Measurements from ENCODE around the gene FASTK.
A peak's percentile ranks its signal among the peaks of the same experiment; 100 is the strongest.

Gene FASTK

DNA sequence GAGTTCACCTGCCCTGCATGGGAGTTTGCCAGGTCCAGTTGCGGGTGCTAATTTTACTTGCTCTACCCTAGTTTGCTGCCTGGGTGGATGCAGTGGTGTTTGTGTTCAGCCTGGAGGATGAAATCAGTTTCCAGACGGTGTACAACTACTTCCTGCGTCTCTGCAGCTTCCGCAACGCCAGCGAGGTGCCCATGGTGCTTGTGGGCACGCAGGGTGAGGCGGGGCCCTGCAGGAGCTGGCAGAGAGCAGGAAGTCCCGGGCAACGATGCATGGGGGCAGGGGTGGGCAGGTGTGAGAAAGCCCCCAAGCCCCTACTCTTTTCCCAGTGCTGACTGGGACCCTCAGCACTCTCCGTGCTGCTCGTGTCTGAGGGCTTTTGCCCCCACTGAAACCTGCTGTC, 37.0 kb upstream of the FASTK start:
- DNase-seq (ENCODE audit: low spot score) = no peak

DNA sequence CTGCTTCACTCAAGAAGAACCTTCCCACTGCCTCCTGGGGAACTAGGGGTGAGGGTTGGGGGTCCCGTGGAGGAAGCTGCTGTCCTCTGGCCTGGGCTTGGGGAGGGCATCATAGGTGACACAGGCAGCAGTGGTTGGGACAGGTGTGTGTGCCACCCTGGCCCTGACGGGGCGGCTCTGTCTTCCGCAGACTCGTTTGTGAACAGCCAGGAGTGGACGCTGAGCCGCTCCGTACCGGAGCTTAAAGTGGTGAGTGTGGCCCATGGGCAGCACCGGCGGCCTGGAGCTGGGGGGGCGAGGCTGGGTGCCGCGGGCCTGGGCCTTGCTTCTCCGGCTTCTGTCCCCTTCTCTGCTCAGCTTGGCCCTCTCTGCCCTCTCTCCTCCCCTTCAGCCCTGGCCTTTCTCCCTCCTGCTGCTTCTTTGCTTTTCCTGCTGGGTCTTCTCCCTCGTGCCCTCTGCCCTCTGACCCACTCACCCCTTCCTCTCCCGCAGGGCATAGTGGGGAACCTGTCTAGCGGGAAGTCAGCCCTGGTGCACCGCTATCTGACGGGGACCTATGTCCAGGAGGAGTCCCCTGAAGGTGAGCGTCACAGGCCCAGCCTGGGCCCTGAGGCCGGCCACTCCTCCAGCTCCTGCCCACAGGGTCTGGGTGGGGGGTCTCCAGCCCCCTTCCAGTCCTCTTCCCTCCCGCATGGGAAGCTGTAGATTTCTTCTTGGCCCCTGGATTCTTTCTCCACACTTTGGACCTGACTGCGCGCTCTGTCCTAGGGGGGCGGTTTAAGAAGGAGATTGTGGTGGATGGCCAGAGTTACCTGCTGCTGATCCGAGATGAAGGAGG, 36.2 kb upstream of the FASTK start:
- no peak for DNase-seq (ENCODE audit: low spot score)

- no peak for DNase-seq (ENCODE audit: low spot score)
These were observed 35.3 kb upstream of the FASTK start for GRCh38 chr7:151115836-151116418.

DNA sequence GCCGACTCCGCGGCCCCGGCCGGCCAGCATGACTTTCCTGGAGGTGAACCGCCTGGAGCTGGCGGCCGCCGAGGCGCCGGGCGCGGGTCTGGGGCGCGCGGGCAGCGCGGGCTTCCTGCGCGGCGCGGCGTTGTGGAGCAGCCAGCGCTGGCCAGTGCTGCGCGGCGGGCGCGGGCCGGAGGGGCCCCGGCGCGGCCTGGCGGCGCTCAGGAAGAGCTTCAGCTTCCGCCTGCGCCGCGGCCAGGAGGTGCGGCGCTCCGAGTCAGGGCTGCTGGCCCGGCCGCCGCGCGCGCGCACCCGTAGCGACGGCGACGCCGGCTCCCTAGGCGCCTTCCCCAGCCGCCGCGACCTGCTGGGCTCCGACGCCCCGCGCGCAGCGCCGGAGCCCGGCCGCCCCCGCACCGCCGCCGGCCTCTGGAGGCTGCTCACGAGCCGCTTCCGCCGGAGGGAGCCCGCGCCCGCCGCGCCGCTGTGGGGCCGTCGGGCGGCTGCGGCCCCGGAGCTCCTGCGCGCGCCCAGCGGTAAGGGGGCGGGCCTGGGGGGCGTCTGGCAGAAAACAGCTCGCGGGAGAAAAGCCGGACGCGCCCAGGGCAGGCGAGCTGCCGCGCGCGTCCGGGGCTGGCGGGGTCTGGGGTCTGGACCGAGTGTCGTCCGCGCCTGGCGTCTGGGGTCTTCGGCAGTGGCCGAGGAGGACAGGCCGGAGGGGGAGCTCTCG, 34.7 kb upstream of the FASTK start:
- DNase-seq (ENCODE audit: low spot score) = no peak

- DNase-seq (ENCODE audit: low spot score) = no peak
These were observed 33.8 kb upstream of the FASTK start for GRCh38 chr7:151114151-151115090.

GRCh38 chr7:151113344-151114150, 32.9 kb upstream of the FASTK start:
- no peak for DNase-seq (ENCODE audit: low spot score)

DNA sequence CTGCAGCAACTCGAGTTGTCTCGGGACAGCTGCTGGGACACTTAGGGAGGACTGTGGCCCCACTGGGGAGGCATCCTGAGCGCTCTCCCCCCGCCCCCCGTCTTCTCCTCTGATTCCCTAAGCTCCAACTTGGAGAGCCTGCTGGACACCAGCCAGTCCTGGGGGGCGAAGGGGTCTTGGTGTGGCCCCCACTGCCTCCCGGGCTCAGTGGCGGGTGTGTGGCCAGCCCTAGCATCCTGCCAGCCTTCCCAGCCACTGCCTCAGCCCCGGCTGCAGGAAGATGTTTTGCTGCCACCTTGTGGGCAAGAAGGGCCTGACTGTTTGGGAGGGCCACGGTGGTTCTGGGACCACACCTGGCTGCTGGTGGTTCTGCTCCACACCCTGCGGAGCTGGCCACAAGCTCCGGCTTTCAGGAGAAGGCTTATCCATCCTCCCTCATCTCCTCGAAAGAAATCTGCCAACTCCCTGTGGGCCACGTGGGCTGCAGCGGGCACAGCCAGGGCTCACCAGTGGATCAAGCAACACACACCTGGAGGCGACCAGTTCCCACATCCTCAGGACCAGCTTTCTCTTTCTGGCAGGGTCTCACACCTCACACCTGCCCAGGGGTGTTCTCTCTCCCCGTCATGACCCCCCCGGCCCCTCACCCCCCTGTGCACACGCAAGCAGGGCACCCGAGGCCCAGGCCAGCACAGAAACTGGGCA, 30.5 kb upstream of the FASTK start:
- peak; percentile 73 for DNase-seq (ENCODE audit: low spot score)

GRCh38 chr7:151110236-151110940, 29.8 kb upstream of the FASTK start:
- DNase-seq (ENCODE audit: low spot score) = no peak

GRCh38 chr7:151109094-151110048, 28.8 kb upstream of the FASTK start:
- DNase-seq (ENCODE audit: low spot score) = no peak

DNA sequence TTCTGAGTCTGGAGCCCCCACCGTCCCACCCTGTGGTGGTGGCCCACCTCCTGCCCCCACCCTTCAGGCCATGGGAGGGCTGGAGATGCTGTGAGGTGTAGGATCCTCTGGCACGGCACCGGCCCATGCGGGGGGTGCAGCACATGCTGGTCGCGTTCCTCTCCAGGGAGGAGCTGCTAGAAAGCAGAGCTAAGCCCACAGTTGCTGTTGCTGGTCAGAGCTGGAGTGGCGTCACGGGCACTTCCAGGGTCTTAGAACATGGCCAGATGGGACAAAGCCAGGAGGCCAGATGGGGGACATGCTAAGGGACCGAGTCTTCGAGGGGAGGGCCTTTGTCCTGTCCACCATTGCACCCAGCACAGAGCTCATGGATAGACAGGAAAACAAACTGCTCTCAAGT, 27.3 kb upstream of the FASTK start:
- no peak for DNase-seq (ENCODE audit: low spot score)

DNA sequence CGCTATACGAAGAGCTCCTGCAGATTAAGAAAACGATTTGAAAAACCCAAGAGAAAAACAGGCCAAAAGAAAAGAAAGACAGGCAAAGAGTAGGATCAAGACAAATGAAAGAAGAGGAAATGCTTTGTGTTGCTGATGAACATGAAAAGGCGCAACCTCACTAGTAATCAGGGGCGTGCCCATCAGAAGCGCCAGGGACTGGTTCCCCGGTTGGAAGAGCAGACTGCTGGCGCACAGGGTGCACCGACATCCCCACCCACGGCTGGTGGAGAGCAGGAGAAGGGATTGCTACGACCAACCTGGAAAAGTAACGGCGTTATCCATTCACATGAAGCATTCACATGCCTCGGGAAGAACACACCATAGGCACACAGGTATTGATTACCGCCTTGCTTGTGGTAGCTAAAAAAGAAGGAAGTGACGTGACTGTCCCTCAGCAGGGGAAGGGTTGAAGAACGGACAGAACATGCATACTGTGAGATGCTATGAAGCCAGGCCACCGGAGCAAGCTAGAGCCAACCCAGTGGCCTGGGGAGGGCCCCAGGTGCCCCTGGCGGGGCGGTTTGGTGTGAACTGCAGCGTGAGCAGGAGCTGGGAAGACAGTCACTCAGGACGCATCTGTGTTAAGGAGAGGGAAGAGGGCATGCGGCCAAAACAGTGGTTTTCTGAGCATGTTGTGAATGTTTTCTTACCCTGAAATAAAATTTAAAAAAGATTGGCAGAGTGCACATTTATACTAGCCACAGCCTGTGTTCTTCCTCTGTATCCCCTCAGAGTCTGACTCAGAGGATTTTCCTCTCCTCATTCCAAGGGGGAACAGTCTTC, 24.0 kb upstream of the FASTK start:
- DNase-seq (ENCODE audit: low spot score) = no peak

GRCh38 chr7:151103973-151104372, 23.4 kb upstream of the FASTK start:
- DNase-seq (ENCODE audit: low spot score) = no peak

- no peak for DNase-seq (ENCODE audit: low spot score)
These were observed 22.4 kb upstream of the FASTK start for GRCh38 chr7:151102991-151103390.

DNA sequence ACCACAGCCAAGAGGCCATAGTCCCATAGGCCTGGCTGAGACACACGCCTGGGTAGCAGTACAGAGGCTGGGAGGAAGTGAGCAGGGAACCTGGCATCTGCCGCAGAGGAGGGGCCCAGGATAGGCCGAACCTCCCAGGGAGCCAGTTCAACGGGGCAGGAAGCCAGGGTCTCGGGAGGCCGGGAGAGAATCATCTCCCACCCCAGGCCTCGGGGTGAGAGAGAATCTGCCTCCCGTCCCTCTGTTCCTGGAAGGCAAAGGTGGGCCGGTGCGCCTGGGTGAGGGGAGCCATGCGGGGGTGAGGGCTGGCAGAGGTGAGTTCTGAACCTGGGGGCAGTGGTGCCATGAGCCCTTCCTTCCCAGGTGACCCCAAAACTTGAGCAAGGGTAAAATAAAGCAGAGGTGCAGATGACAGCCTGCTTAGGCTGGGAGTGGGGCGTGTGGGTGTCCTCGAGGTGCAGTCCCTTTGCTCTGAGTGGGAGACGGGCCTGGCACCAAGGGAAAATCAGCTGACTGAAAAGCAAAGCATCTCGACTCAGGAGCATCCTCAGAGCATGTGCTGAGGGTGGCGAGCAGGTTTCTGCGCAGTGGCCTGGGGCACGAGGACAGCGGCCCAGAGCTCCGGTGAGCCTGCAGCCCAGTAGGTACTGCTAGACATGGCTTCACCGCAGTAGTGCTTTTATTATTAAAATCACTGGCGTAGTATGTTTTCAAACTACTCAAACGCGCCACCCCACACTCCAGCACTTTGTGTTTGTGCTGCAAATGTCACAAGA, 21.2 kb upstream of the FASTK start:
- DNase-seq (ENCODE audit: low spot score) = no peak

DNA sequence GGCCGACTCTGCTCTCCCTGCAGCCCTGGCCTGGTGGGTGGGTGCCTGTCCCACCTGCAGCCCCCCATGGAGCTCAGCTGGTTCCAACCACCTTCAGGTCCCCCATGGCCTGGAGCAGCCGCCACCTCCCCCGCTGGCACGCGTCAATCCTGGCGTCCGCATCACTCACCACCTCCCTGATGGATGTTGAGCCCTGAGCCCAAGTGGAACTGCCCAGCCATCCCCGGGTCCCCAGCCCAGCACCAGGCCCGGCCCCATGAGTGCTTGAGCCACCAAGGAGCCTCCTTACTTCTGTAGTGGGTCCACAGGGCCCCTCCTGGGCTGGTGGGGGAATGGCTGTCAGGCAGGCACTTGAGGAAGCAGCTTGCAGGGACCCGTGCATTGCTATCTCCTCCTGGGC, 20.3 kb upstream of the FASTK start:
- no peak for DNase-seq (ENCODE audit: low spot score)

DNA sequence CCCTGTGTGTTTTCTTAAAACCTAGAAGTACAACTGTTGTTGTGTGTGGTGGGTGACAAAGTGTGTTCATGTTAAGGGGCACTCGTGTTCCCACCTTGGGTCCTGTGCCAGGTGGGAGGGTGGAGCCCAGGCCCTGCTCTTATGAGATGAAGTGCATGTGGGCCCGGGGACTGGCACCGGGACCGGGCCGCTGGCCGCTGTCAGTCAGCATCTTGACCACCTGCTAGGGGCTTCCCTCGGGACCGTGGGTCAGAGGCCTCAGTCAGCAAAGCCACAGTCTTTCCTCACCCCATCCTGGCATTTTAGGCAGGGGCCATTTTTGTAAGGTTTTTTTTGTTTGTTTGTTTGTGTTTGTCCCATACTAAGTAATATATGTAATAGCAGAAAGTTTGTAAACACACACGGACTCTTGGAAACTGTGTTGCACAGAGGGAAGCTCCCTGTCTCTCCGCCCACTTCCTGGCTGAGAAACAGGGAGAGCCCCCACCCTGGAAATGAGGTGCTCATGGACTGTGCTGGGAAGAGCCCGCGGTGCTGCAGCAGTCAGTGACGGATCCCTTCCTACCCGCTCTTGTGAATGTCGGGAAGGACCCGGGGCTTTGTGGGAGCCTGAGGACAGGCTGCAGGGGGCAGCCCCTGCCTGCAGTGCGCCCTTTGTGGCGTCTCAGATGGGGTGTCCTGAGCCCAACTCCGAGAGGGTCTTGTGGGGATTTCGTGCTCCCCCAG, 19.0 kb upstream of the FASTK start:
- DNase-seq (ENCODE audit: low spot score) = no peak
